Naive thymus-derived CD8-positive, alpha-beta T cell (primary cell): ENCODE data around the gene RALY. TPM values are rescaled to one million over a fixed set of nuclear protein-coding genes. Genes with fewer than 3 reads are reported as not detected.
"Not testable (repeated sequence)": the region's sequence is repeated elsewhere in the genome, so short reads cannot be mapped to it uniquely, and the experiment has no call there.

ENCODE experiments used
- ATAC-seq, 2 donors: fragments of 150-1000 bp; cut with Tn5 transposase in 1 of 2; sonication (Bioruptor Pico), chemical (Tn5 transposase) in 1 of 2; 1 replicate in 1 of 2; 2 replicates in 1 of 2; pipeline ENCODE4 v1.10.0; 2021; ENCODE audit warnings: mild to moderate bottlenecking in 2 of 2, moderate library complexity in 2 of 2
- POLR2A ChIA-PET: fragments of 350-600 bp; sonication (Branson Sonifier 250); formaldehyde crosslinking; loops from one replicate; lab custom pipeline; 2021; ENCODE audit warnings: antibody characterized with exemption; lab: Charles Lee
- DNase-seq, 10 donors: peaks; one replicate each; pipeline versions ENCODE4 v3.0.0 to v3.0.0-alpha.2; 2020 to 2022
- H3K27ac Mint-ChIP-seq, 10 donors: one replicate each; pipeline ENCODE4 v1.8.0; 2020 to 2022; ENCODE audit warnings: mild to moderate bottlenecking in 10 of 10, mixed read lengths in 10 of 10, moderate library complexity in 4 of 10, inconsistent platforms in 1 of 10
- H3K27me3 Mint-ChIP-seq, 5 donors: one replicate each; pipeline ENCODE4 v1.8.0; 2021 to 2022; ENCODE audit warnings: mixed read lengths in 5 of 5
- H3K36me3 Mint-ChIP-seq, 3 donors: one replicate each; pipeline ENCODE4 v1.8.0; 2020 to 2022; ENCODE audit warnings: mixed read lengths in 3 of 3, mild to moderate bottlenecking in 2 of 3, inconsistent platforms in 1 of 3
- H3K4me1 Mint-ChIP-seq, 4 donors: one replicate each; pipeline ENCODE4 v1.8.0; 2021 to 2022; ENCODE audit warnings: mixed read lengths in 4 of 4
- H3K4me3 Mint-ChIP-seq, 10 donors: one replicate each; pipeline ENCODE4 v1.8.0; 2020 to 2022; ENCODE audit warnings: mild to moderate bottlenecking in 10 of 10, mixed read lengths in 10 of 10, moderate library complexity in 6 of 10, inconsistent platforms in 1 of 10
- H3K9me3 Mint-ChIP-seq, 9 donors: one replicate each; pipeline ENCODE4 v1.8.0; 2020 to 2022; ENCODE audit warnings: mixed read lengths in 9 of 9, mild to moderate bottlenecking in 3 of 9, inconsistent platforms in 1 of 9, moderate library complexity in 1 of 9
- polyA plus RNA-seq, 3 donors: library from polyadenylated mRNA; unstranded; fragments of 300-500 nt; fragmentation: Illumina TruSeq; gene quantifications; one replicate each; pipeline ENCODE4 v1.2.3, GENCODE V29; 2021
- total RNA-seq, 8 experiments: library from RNA in 2 of 8; stranded (reverse) in 2 of 8; gene quantifications; one replicate each; pipeline ENCODE4 v1.2.3 and lab custom pipeline; 2021 to 2026

RALY gene
- total and polyA plus RNA-seq, 5 experiments from 2014 or later = 105 to 211 (median 175) TPM

DNA sequence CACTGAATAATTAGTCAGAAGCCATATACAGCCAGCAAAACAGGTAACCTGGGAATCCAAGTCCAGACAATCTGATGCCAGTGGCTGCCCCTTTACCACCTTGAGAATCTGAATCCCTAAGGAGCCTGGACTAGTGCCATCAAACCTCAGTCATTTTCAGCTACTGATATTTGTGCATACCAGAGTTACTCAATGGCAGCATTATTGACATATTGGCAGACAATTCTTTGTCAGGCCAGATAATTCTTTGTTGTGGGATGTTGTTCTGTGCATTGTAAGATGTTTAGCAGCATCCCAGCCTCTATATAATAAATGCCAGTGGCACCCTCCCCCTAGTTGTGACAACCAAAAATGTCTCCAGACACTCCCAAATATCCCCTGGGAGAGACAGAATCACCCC, 121.5 kb downstream of the RALY start:
- peaks cover 0 to 4% (median 0%) of the 10 kb centered on the region in 3 donors for H3K36me3 Mint-ChIP-seq
- peak overlapping the region in 1 of 10 donors; percentile 55 for H3K4me3 Mint-ChIP-seq
- POLR2A ChIA-PET = no interaction called here
- H3K9me3 Mint-ChIP-seq = no peaks in the 10 kb centered on the region
- peaks cover 0 to 2% (median 0%) of the 10 kb centered on the region in 5 donors for H3K27me3 Mint-ChIP-seq
- DNase-seq (no peak), ATAC-seq (no peak)
- no peak overlapping the region for H3K27ac Mint-ChIP-seq
- H3K4me1 Mint-ChIP-seq = peaks cover 12 to 19% (median 17%) of the 10 kb centered on the region in 4 donors

DNA sequence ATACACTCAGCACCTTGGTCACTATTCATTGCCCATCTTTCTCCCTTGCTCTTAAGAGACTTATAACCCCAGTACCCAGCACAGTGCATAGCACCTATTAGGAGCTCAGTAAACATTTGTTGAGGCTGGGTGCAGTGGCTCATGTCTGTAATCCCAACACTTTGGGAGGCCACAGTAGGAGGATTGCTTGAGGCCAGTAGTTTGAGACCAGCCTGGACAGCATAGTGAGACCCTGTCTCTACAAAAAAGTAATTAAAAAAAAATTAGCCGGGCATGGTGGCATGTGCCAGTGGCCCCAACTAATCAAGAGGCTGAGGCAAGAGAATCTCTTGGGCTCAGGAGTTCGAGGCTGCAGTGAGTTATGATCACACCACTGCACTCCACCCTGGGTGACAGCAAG, 126.5 kb downstream of the RALY start:
- POLR2A ChIA-PET = interaction anchor here (1.2 kb wide), 1 partner anchor 171 kb away, joined by 3 read pairs; no protein-coding TSS in a partner anchor
- peaks cover 0 to 4% (median 1%) of the 10 kb centered on the region in 5 donors for H3K27me3 Mint-ChIP-seq
- H3K4me3 Mint-ChIP-seq = no peak overlapping the region
- no peak overlapping the region for H3K27ac Mint-ChIP-seq
- H3K4me1 Mint-ChIP-seq = no peaks in the 10 kb centered on the region
- no peaks in the 10 kb centered on the region for H3K9me3 Mint-ChIP-seq
- ATAC-seq (no peak), DNase-seq (no peak)
- H3K36me3 Mint-ChIP-seq = no peaks in the 10 kb centered on the region

DNA sequence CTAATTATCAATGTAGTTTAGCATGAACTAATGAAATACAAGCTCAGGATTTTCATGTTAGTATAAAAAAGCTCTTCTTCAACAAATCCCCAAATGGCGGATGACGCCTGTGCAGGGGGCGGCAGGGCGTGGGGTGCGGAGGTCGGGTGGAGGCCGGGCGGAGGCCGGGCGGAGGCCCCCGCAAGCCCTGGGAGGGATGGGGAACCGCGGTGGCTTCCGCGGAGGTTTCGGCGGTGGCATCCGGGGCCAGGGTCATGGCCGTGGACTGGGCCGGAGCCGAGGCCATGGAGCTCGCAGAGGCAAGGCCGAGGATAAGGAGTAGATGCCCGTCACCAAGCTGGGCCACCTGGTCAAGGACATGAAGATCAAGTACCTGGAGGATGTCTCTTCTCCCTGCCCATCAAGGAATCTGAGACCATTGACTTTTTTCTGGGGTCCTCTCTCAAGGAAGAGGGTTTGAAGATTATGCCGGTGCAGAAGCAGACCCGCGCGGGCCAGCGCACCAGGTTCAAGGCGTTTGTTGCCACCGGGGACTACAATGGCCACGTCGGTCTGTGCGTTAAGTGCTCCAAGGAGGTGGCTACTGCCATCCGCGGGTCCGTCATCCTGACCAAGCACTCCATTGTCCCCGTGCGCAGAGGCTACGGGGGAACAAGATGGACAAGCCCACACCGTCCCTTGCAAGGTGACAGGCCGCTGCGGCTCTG, 128.7 kb downstream of the RALY start:
- H3K27me3 Mint-ChIP-seq = peaks cover 0 to 3% (median 1%) of the 10 kb centered on the region in 5 donors
- DNase-seq (no peak), ATAC-seq (no peak)
- H3K27ac Mint-ChIP-seq = no peak overlapping the region
- no peak overlapping the region for H3K4me3 Mint-ChIP-seq
- no peaks in the 10 kb centered on the region for H3K36me3 Mint-ChIP-seq
- H3K4me1 Mint-ChIP-seq = no peaks in the 10 kb centered on the region
- H3K9me3 Mint-ChIP-seq = no peaks in the 10 kb centered on the region
- POLR2A ChIA-PET = no interaction called here

DNA sequence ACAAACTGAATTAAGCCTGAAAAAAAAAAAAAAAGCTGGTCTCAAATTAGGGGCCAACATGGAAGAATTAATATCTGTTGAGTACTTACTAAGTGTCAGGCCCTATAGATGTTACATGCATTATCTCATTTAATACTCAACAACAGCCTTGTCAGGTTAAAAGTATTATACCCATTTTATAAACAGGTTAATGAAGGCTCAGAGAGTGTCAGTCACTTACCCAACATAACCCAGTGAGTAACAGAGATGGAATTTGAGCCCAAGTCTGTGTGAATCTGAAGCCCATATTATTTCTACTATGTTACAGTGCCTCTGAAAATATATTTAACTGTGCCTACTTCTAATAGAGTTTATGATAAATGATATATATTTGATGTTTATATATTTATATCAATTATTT, 129.6 kb downstream of the RALY start:
- POLR2A ChIA-PET = no interaction called here
- no peak overlapping the region for H3K27ac Mint-ChIP-seq
- H3K4me1 Mint-ChIP-seq = no peaks in the 10 kb centered on the region
- no peak for ATAC-seq
- no peaks in the 10 kb centered on the region for H3K36me3 Mint-ChIP-seq
- H3K27me3 Mint-ChIP-seq = peaks cover under 1 to 3% (median 1%) of the 10 kb centered on the region in 5 donors
- no peak for DNase-seq
- no peak overlapping the region for H3K4me3 Mint-ChIP-seq
- no peaks in the 10 kb centered on the region for H3K9me3 Mint-ChIP-seq

DNA sequence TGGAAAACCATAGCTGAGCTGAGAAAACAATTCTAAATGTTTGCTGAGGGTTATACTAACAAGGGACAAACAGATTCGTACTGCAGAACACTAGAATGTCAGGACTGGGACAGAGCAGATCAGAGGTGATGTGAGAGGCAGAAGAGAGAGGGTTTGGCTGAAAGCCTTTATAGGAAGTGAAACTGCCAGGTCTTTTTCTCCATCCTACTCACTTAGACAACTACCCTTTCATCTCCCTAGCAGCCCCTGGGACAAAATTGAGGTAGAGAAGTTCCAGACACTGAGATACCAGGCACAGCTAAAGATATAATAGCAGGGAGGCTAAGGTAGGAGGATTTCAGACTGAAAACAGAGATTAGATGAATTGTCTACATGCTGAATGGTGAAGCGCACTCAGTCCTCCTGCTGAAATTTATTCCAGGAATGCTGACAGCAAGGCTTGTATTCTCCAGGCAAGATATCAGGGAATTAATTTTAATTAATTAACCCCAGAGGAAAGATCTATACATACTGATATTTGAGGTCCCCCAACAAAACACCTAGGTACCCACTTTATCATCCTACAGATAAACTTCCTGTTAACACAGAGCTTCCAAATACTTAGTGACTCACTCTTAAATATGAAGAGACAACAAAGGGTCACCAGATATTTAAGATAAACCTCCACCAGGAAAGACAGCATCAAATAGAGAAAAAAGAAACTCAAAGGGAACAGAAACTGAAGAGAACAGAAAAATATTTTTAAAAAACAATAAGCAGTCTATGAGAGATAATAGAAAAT, 130.9 kb downstream of the RALY start:
- H3K4me3 Mint-ChIP-seq = no peak overlapping the region

DNA sequence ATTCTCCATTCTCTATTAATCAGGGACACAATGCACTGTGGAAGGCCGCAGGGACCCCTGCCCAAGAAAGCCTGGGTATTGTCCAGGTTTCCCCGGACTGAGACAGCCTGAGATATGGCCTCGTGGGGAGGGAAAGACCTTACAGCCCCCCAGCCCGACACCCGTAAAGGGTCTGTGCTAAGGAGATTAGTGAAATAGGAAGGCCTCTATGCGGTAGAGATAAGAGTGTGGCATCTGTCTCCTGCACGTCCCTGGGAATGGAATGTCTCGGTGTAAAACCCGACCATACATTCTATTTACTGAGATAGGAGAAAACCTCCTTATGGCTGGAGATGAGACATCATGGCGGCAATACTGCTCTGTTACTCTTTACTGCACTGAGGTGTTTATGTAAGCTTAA, 134.1 kb downstream of the RALY start:
- Mint-ChIP-seq H3K27ac (no peak overlapping the region), H3K27me3 (peaks cover 0 to 11% (median 4%) of the 10 kb centered on the region in 5 donors), H3K36me3 (no peaks in the 10 kb centered on the region), H3K9me3 (no peaks in the 10 kb centered on the region), H3K4me1 (peaks cover 2 to 9% (median 4%) of the 10 kb centered on the region in 4 donors), H3K4me3 (no peak overlapping the region)
- POLR2A ChIA-PET = no interaction called here
- DNase-seq (no peak), ATAC-seq (no peak)

More for the DNA sequence above, 130.9 kb downstream of the RALY start:
- Mint-ChIP-seq H3K4me1 (peaks cover 2 to 6% (median 4%) of the 10 kb centered on the region in 4 donors), H3K36me3 (no peaks in the 10 kb centered on the region), H3K27me3 (peaks cover 1 to 11% (median 2%) of the 10 kb centered on the region in 5 donors), H3K27ac (no peak overlapping the region), H3K9me3 (no peaks in the 10 kb centered on the region)
- ATAC-seq = no peak
- DNase-seq = no peak
- POLR2A ChIA-PET = no interaction called here

DNA sequence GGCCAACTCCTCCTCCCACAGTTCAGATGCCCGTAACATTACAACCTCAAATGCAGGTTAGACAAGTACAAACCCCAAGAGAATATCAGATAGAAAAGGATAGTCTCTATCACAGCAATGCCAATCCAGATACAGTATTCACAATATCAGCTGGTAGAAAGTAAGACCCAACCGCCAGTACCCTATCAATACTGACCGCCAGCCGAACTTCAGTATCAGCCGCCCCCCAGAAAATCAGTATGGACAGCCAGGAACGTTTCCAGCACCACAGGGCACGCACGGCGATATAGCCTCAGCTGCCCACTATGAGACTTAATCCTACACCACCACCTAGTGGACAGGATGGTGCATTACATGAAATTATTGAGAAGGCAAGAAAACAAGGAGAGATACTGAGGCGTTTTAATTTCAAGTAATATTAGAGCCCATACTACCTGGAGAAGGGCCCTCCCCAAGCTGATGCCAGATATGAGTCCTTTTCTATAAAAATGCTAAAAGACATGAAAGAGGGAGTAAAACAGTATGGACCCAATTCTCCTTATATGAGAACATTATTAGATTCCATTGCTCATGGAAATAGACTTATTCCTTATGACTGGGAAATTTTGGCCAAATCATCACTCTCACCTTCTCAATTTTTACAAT, 135.9 kb downstream of the RALY start:
- H3K4me3 Mint-ChIP-seq = peak overlapping the region in 9 of 10 donors; percentile 11 to 78 (median 46)
- peak overlapping the region in 2 of 10 donors; percentile 0 to 25 for H3K27ac Mint-ChIP-seq
- no peaks in the 10 kb centered on the region for H3K9me3 Mint-ChIP-seq
- H3K27me3 Mint-ChIP-seq = peaks cover 0 to 11% (median 4%) of the 10 kb centered on the region in 5 donors
- POLR2A ChIA-PET = interaction anchor here (0.5 to 1.0 kb wide), 3 partner anchors 17 to 306 kb away, joined by 3 to 5 read pairs (median 3); partner anchors contain the start of gene EIF2S2
- ATAC-seq = peak; percentile 85 to 96
- peaks cover 2 to 9% (median 4%) of the 10 kb centered on the region in 4 donors for H3K4me1 Mint-ChIP-seq
- DNase-seq = peak; percentile 15 to 79 (median 59)
- H3K36me3 Mint-ChIP-seq = no peaks in the 10 kb centered on the region

DNA sequence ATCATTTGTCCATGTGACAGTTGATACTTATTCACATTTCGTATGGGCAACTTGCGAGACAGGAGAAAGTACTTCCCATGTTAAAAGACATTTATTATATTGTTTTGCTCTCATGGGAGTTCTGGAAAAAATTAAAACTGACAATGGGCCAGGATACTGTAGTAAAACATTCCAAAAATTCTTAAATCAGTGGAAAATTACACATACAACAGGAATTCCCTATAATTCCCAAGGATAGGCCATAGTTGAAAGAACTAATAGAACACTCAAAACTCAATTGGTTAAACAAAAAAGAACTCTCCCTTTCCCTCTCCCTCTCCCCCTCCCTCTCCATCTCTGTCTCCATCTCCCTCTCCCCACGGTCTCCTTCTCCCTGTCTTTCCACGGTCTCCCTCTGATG, 137.8 kb downstream of the RALY start:
- DNase-seq (no peak), ATAC-seq (no peak)
- Mint-ChIP-seq H3K4me3 (no peak overlapping the region), H3K27ac (no peak overlapping the region), H3K9me3 (no peaks in the 10 kb centered on the region), H3K4me1 (peaks cover 2 to 9% (median 4%) of the 10 kb centered on the region in 4 donors), H3K36me3 (no peaks in the 10 kb centered on the region), H3K27me3 (peaks cover 0 to 11% (median 3%) of the 10 kb centered on the region in 5 donors)
- POLR2A ChIA-PET = no interaction called here

DNA sequence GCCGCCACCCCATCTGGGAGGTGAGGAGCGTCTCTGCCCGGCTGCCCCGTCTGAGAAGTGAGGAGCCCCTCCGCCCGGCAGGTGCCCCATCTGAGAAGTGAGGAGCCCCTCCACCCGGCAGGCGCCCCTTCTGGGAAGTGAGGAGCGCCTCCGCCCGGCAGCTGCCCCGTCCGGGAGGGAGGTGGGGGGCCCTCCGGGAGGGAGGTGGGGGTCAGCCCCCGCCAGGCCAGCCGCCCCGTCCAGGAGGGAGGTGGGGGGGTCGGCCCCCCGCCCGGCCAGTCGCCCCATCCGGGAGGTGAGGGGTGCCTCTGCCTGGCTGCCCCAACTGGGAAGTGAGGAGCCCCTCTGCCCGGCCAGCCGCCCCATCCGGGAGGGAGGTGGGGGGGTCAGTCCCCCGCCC, 138.8 kb downstream of the RALY start:
- DNase-seq, H3K27ac Mint-ChIP-seq, H3K4me3 Mint-ChIP-seq, ATAC-seq, H3K9me3 Mint-ChIP-seq, H3K36me3 Mint-ChIP-seq, POLR2A ChIA-PET, H3K4me1 Mint-ChIP-seq: not testable (repeated sequence)
- peaks cover 0 to 11% (median 3%) of the 10 kb centered on the region in 5 donors for H3K27me3 Mint-ChIP-seq

DNA sequence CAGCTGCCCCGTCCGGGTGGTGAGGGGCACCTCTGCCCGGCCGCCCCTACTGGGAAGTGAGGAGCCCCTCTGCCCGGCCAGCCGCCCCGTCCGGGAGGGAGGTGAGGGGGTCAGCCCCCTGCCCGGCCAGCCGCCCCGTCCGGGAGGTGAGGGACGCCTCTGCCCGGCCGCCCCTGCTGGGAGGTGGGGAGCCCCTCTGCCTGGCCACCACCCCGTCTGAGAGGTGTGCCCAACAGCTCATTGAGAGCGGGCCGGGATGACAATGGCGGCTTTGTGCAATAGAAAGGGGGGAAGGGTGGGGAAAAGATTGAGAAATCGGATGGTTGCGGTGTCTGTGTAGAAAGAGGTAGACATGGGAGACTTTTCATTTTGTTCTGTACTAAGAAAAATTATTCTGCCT, 139.2 kb downstream of the RALY start:
- H3K27me3 Mint-ChIP-seq = peaks cover 0 to 11% (median 3%) of the 10 kb centered on the region in 5 donors
- H3K4me1 Mint-ChIP-seq, DNase-seq, H3K9me3 Mint-ChIP-seq, H3K4me3 Mint-ChIP-seq, H3K36me3 Mint-ChIP-seq, ATAC-seq, H3K27ac Mint-ChIP-seq, POLR2A ChIA-PET: not testable (repeated sequence)

DNA sequence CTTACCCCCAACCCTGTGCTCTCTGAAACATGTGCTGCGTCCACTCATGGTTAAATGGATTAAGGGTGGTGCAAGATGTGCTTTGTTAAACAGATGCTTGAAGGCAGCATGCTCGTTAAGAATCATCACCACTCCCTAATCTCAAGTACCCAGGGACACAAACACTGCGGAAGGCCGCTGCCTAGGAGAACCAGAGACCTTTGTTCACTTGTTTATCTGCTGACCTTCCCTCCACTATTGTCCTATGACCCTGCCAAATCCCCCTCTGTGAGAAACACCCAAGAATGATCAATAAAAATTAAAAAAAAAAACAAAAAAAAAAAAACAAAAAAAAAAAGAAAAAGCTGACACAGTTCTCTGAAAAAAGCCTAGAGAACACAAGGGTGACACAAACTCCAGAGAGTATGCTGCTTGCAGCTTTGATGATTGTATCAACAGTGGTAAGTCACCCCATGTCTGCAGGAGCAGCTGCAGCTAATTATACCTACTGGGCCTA, 139.7 kb downstream of the RALY start:
- H3K9me3 Mint-ChIP-seq, ATAC-seq, H3K4me3 Mint-ChIP-seq, H3K27ac Mint-ChIP-seq, DNase-seq, POLR2A ChIA-PET, H3K27me3 Mint-ChIP-seq, H3K4me1 Mint-ChIP-seq, H3K36me3 Mint-ChIP-seq: not testable (repeated sequence)
